SK-N-SH (cell line): ENCODE data around the gene CLEC4E. TPM values are rescaled to one million over a fixed set of nuclear protein-coding genes. Genes with fewer than 3 reads are reported as not detected.

Source experiments
- CTCF ChIA-PET: fragments of 300-600, 350-600 bp; formaldehyde crosslinking; extraction: SDS; loops from one replicate; lab custom pipeline; 2021; lab: Yijun Ruan, JAX
- POLR2A ChIA-PET: fragments of 350-600 bp; sonication (Branson Sonifier 250); formaldehyde crosslinking; extraction: SDS; loops from one replicate; lab custom pipeline; 2020; ENCODE audit warnings: antibody characterized with exemption, inconsistent platforms; lab: Yijun Ruan, JAX
- DNase-seq: peaks from one replicate; pipeline ENCODE4 v3.0.0; 2012
- H2AFZ ChIP-seq: fragments of 200-600 bp; sonication (generic); 2 replicates; pipeline ENCODE4 v1.8.1; 2016; ENCODE audit warnings: antibody characterized with exemption, mild to moderate bottlenecking, low read depth
- H3F3A ChIP-seq: fragments of 200-600 bp; sonication (generic); replicated peaks from 2 replicates; pipeline ENCODE3; 2016; ENCODE audit warnings: antibody characterized with exemption, mild to moderate bottlenecking; ENCODE audit not compliant: insufficient read depth
- H3K27ac ChIP-seq, 2 experiments: fragments of 200-500 bp in 1 of 2; fragments of 200-600 bp in 1 of 2; sonication (Bioruptor generic) in 1 of 2; sonication (generic), shearing (Covaris generic) in 1 of 2; 2 replicates each; pipeline versions ENCODE4 v1.5.1 to v1.6.1; 2014 to 2016; ENCODE audit warnings: low read depth in 2 of 2, inconsistent platforms in 1 of 2, low read length in 1 of 2, mild to moderate bottlenecking in 1 of 2, mixed read lengths in 1 of 2
- H3K27me3 ChIP-seq: fragments of 200-600 bp; sonication (generic), shearing (Covaris generic); 2 replicates; pipeline ENCODE4 v1.6.1; 2016; ENCODE audit warnings: mixed run types; ENCODE audit not compliant: insufficient read depth
- H3K36me3 ChIP-seq, 2 experiments: fragments of 200-500 bp in 1 of 2; fragments of 200-600 bp in 1 of 2; sonication (Bioruptor generic) in 1 of 2; sonication (generic) in 1 of 2; replicated peaks in 1 of 2; 2 replicates each; pipeline versions ENCODE3 to v1.5.1; 2014 to 2016; ENCODE audit warnings: low read length in 1 of 2, mild to moderate bottlenecking in 1 of 2; ENCODE audit not compliant: insufficient read depth in 2 of 2, control insufficient read depth in 1 of 2
- H3K4me1 ChIP-seq, 2 experiments: fragments of 200-500 bp in 1 of 2; fragments of 200-600 bp in 1 of 2; sonication (Bioruptor generic) in 1 of 2; sonication (generic), shearing (Covaris generic) in 1 of 2; 2 replicates each; pipeline versions ENCODE4 v1.5.1 to v1.6.1; 2014 to 2016; ENCODE audit warnings: low read depth in 1 of 2, low read length in 1 of 2, mixed run types in 1 of 2; ENCODE audit not compliant: insufficient read depth in 2 of 2, control insufficient read depth in 1 of 2
- H3K4me2 ChIP-seq: fragments of 200-600 bp; sonication (generic), shearing (Covaris generic); 2 replicates; pipeline ENCODE4 v1.6.1; 2017; ENCODE audit warnings: mixed run types
- H3K4me3 ChIP-seq, 2 experiments: fragments of 200-500 bp in 1 of 2; fragments of 200-600 bp in 1 of 2; sonication (Bioruptor generic) in 1 of 2; sonication (generic), shearing (Covaris generic) in 1 of 2; 2 replicates each; pipeline versions ENCODE4 v1.5.1 to v1.8.1; 2014 to 2016; ENCODE audit warnings: low read depth in 2 of 2, inconsistent platforms in 1 of 2, low read length in 1 of 2, mild to moderate bottlenecking in 1 of 2, mixed read lengths in 1 of 2, moderate library complexity in 1 of 2
- H3K79me2 ChIP-seq: fragments of 200-600 bp; sonication (generic); 2 replicates; pipeline ENCODE4 v1.8.1; 2017; ENCODE audit warnings: mild to moderate bottlenecking; ENCODE audit not compliant: insufficient read depth
- H3K9ac ChIP-seq: fragments of 200-600 bp; sonication (generic); 2 replicates; pipeline ENCODE4 v1.6.1; 2017; ENCODE audit warnings: mixed run types
- H3K9me2 ChIP-seq: fragments of 200-600 bp; sonication (generic); 2 replicates; pipeline ENCODE4 v1.6.1; 2017; ENCODE audit warnings: mixed run types
- H3K9me3 ChIP-seq: fragments of 200-600 bp; sonication (generic); 2 replicates; pipeline ENCODE4 v1.6.1; 2017; ENCODE audit warnings: mixed run types, mild to moderate bottlenecking, moderate library complexity
- H4K20me1 ChIP-seq: fragments of 200-600 bp; sonication (generic); 2 replicates; pipeline ENCODE4 v1.6.1; 2017; ENCODE audit warnings: mild to moderate bottlenecking, mixed run types; ENCODE audit not compliant: insufficient read depth
- CHD2 ChIP-seq: fragments of 150-350 bp; IDR thresholded peaks from 2 replicates; pipeline ENCODE4 v1.6.1; 2018; ENCODE audit warnings: low read length; ENCODE audit not compliant: partially characterized antibody
- ELF1 ChIP-seq: IDR thresholded peaks from 2 replicates; pipeline ENCODE4 v1.4.0; 2012
- EP300 ChIP-seq, 2 experiments: IDR thresholded peaks; 2 replicates each; pipeline versions ENCODE4 v1.4.0 to v1.6.1; 2012; ENCODE audit warnings: borderline replicate concordance in 1 of 2, low read depth in 1 of 2, low read length in 1 of 2
- FOXM1 ChIP-seq: IDR thresholded peaks from 2 replicates; pipeline ENCODE4 v1.4.0; 2012; ENCODE audit warnings: low read depth, mild to moderate bottlenecking
- GATA2 ChIP-seq: sonication (generic); formaldehyde crosslinking; IDR thresholded peaks from 2 replicates; pipeline ENCODE4 v1.5.0; 2020; ENCODE audit warnings: mild to moderate bottlenecking, missing genetic modification reagents
- IRF3 ChIP-seq: fragments of 150-350 bp; IDR thresholded peaks from 2 replicates; pipeline ENCODE4 v1.6.1; 2016; ENCODE audit warnings: mild to moderate bottlenecking, low read depth, low read length
- JUND ChIP-seq: IDR thresholded peaks from 2 replicates; pipeline ENCODE4 v1.4.0; 2012
- NFIC ChIP-seq: IDR thresholded peaks from 2 replicates; pipeline ENCODE4 v1.4.0; 2012; ENCODE audit warnings: borderline replicate concordance
- RAD21 ChIP-seq: IDR thresholded peaks from 2 replicates; pipeline ENCODE4 v1.6.1; 2012; ENCODE audit warnings: mild to moderate bottlenecking, low read length
- RCOR1 ChIP-seq: fragments of 150-350 bp; IDR thresholded peaks from 2 replicates; pipeline ENCODE4 v1.6.1; 2017; ENCODE audit warnings: antibody characterized with exemption, low read length
- RFX5 ChIP-seq: IDR thresholded peaks from 2 replicates; pipeline ENCODE4 v1.6.1; 2012; ENCODE audit warnings: mild to moderate bottlenecking, improper control_type of control experiment, low read length
- SIN3A ChIP-seq: IDR thresholded peaks from 2 replicates; pipeline ENCODE4 v1.6.1; 2012; ENCODE audit warnings: low read depth, mild to moderate bottlenecking, low read length, moderate library complexity, borderline replicate concordance
- SMC3 ChIP-seq: IDR thresholded peaks from 2 replicates; pipeline ENCODE4 v1.6.1; 2012; ENCODE audit warnings: low read depth, low read length, improper control_type of control experiment
- TCF12 ChIP-seq: IDR thresholded peaks from 2 replicates; pipeline ENCODE4 v1.4.0; 2012
- USF1 ChIP-seq: IDR thresholded peaks from 2 replicates; pipeline ENCODE4 v1.4.0; 2012; ENCODE audit warnings: low read depth, borderline replicate concordance
- USF2 ChIP-seq: fragments of 150-350 bp; IDR thresholded peaks from 2 replicates; pipeline ENCODE4 v1.6.1; 2017; ENCODE audit warnings: antibody characterized with exemption, low read length, low read depth, borderline replicate concordance
- YY1 ChIP-seq: IDR thresholded peaks from 2 replicates; pipeline ENCODE4 v1.4.0; 2012; ENCODE audit warnings: low read depth, mild to moderate bottlenecking
- WGBS: methylation state at CpG from one replicate; pipeline ENCODE4 v1.1.6; 2017; ENCODE audit warnings: low lambda C conversion rate; 5-methylcytosine and 5-hydroxymethylcytosine counted together
- polyA plus RNA-seq, 3 experiments: library from polyadenylated mRNA; depleted of rRNA; stranded (reverse); fragments of >200 nt; gene quantifications; 2 replicates each; pipeline ENCODE4 v1.2.3, GENCODE V29; 2012
- TF ChIP-seq, protein P1 (sequence below): IDR thresholded peaks from 2 replicates; pipeline ENCODE4 v1.4.0; 2012; ENCODE audit warnings: low read depth, borderline replicate concordance

Gene CLEC4E
- polyA plus RNA-seq, 1 of the 3 experiments (the other 2 are of a cell fraction): not detected

- H3K27ac ChIP-seq: no peak overlapping the region
- no peak overlapping the region for H2AFZ ChIP-seq
- POLR2A ChIA-PET: no interaction called here
- DNase-seq: no peak
- no peaks in the 10 kb centered on the region for H3K9me2 ChIP-seq
- CTCF ChIA-PET: interaction anchor here (0.7 to 0.8 kb wide), 2 partner anchors 35 kb away, joined by 3 to 4 read pairs; no protein-coding TSS in a partner anchor
- no peak overlapping the region for H3K4me2 ChIP-seq
- H3K4me1 ChIP-seq: no peaks in the 10 kb centered on the region
- no peaks in the 10 kb centered on the region for H3K79me2 ChIP-seq
- H3K27me3 ChIP-seq: peaks cover 7% of the 10 kb centered on the region; the same call in 1 of the 2 replicates
- no peak overlapping the region for H3K9ac ChIP-seq
- H3K4me3 ChIP-seq: no peak overlapping the region
- H3K9me3 ChIP-seq: no peaks in the 10 kb centered on the region
- 6% methylated on average over 9 of the region's 12 CpGs for WGBS
- H4K20me1 ChIP-seq: no peaks in the 10 kb centered on the region
- TF ChIP-seq SMC3 (no peak), ELF1 (no peak), IRF3 (no peak), USF1 (no peak), EP300 (IDR thresholded peaks at IDR 0.05; ENCODE audit: borderline replicate concordance in 1 of 2, low read depth in 1 of 2, low read length in 1 of 2) (no peak), FOXM1 (no peak), USF2 (no peak), SIN3A (no peak), RAD21 (no peak), TCF12 (no peak), RCOR1 (no peak), YY1 (no peak), CHD2 (no peak), RFX5 (no peak), NFIC (no peak), GATA2 (CRISPR knock-in tag) (no peak), JUND (no peak)
- TF ChIP-seq, protein P1, sequence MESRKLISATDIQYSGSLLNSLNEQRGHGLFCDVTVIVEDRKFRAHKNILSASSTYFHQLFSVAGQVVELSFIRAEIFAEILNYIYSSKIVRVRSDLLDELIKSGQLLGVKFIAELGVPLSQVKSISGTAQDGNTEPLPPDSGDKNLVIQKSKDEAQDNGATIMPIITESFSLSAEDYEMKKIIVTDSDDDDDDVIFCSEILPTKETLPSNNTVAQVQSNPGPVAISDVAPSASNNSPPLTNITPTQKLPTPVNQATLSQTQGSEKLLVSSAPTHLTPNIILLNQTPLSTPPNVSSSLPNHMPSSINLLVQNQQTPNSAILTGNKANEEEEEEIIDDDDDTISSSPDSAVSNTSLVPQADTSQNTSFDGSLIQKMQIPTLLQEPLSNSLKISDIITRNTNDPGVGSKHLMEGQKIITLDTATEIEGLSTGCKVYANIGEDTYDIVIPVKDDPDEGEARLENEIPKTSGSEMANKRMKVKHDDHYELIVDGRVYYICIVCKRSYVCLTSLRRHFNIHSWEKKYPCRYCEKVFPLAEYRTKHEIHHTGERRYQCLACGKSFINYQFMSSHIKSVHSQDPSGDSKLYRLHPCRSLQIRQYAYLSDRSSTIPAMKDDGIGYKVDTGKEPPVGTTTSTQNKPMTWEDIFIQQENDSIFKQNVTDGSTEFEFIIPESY: no peak
- no peaks in the 10 kb centered on the region for H3F3A ChIP-seq
- H3K36me3 ChIP-seq: no peaks in the 10 kb centered on the region
Measured at GRCh38 chr12:8508910-8509841, 31.5 kb downstream of the CLEC4E start.
